Caco-2 (cell line): ENCODE data around the gene NSDHL. TPM values are rescaled to one million over a fixed set of nuclear protein-coding genes. Genes with fewer than 3 reads are reported as not detected.

ENCODE experiments used
- BruUV-seq: library from RNA; stranded (reverse); fragments of 400-500 nt; replicated peaks from 2 replicates; lab custom pipeline; 2021; lab: Mats Ljungman, UMichigan
- CTCF ChIA-PET: fragments of 300-600 bp; sonication (Branson Sonifier 250); formaldehyde crosslinking; loops from one replicate; lab custom pipeline; 2022; ENCODE audit warnings: antibody characterized with exemption; lab: Charles Lee
- POLR2A ChIA-PET: fragments of 300-600 bp; sonication (Branson Sonifier 250); formaldehyde crosslinking; loops from one replicate; lab custom pipeline; 2022; ENCODE audit warnings: antibody characterized with exemption; lab: Charles Lee
- DNase-seq, 2 experiments: peaks; one replicate each; pipeline versions ENCODE4 v3.0.0 to v3.0.0-alpha.2; 2020 to 2022
- H3K27me3 ChIP-seq: replicated peaks from 2 replicates; pipeline ENCODE4 v1.6.0; 2011; ENCODE audit warnings: low read length; ENCODE audit not compliant: control insufficient read depth, insufficient read depth
- H3K36me3 ChIP-seq: 2 replicates; pipeline ENCODE4 v1.5.1; 2011; ENCODE audit warnings: low read length; ENCODE audit not compliant: control insufficient read depth, insufficient read depth
- H3K4me1 ChIP-seq: fragments of 250-450 bp; sonication (Bioruptor Pico); 2 replicates; pipeline ENCODE4 v1.5.1; 2020; ENCODE audit warnings: mild to moderate bottlenecking
- H3K4me3 ChIP-seq: 2 replicates; pipeline ENCODE4 v1.5.1; 2011; ENCODE audit warnings: low read depth, mild to moderate bottlenecking, control low read depth, low read length
- H3K9me3 ChIP-seq: fragments of 250-450 bp; sonication (Bioruptor Pico); 2 replicates; pipeline ENCODE4 v1.5.1; 2020; ENCODE audit warnings: mild to moderate bottlenecking, moderate library complexity
- H3K27ac Mint-ChIP-seq: one replicate; pipeline ENCODE4 v1.8.0; 2022; ENCODE audit warnings: mixed read lengths; ENCODE audit not compliant: unreplicated experiment
- H3K27me3 Mint-ChIP-seq: one replicate; pipeline ENCODE4 v1.8.0; 2022; ENCODE audit warnings: mixed read lengths; ENCODE audit not compliant: insufficient read depth, unreplicated experiment
- H3K36me3 Mint-ChIP-seq: one replicate; pipeline ENCODE4 v1.8.0; 2022; ENCODE audit warnings: mild to moderate bottlenecking, mixed read lengths; ENCODE audit not compliant: insufficient read depth, unreplicated experiment
- H3K4me1 Mint-ChIP-seq: one replicate; pipeline ENCODE4 v1.8.0; 2022; ENCODE audit warnings: low read depth, mixed read lengths; ENCODE audit not compliant: unreplicated experiment
- H3K4me3 Mint-ChIP-seq: one replicate; pipeline ENCODE4 v1.8.0; 2022; ENCODE audit warnings: mild to moderate bottlenecking, moderate library complexity, mixed read lengths; ENCODE audit not compliant: unreplicated experiment
- H3K9me3 Mint-ChIP-seq: one replicate; pipeline ENCODE4 v1.8.0; 2022; ENCODE audit warnings: mixed read lengths; ENCODE audit not compliant: unreplicated experiment
- CTCF ChIP-seq, 2 experiments: fragments of 200-600 bp in 1 of 2; IDR thresholded peaks; 1 replicate in 1 of 2; 2 replicates in 1 of 2; pipeline versions ENCODE4 v1.5.1 to v1.8.0; 2011 to 2022; ENCODE audit warnings: antibody characterized with exemption in 1 of 2, control low read depth in 1 of 2, inconsistent platforms in 1 of 2, low read depth in 1 of 2, low read length in 1 of 2, mild to moderate bottlenecking in 1 of 2, moderate library complexity in 1 of 2; ENCODE audit not compliant: insufficient read depth in 1 of 2, severe bottlenecking in 1 of 2, unreplicated experiment in 1 of 2
- intact Hi-C: fragments of 100-400 bp; cut with micrococcal nuclease; formaldehyde crosslinking; loops from one replicate; pipeline ENCODE4 v1.10.0; 2022; ENCODE audit not compliant: unreplicated experiment
- total RNA-seq: library from RNA; stranded (reverse); gene quantifications from 2 replicates; pipeline ENCODE4 v1.2.3, GENCODE V29; 2022

Gene NSDHL
- total RNA-seq, 1 experiment from 2014 or later, result 34.9 TPM

- H3K4me1 ChIP-seq, result no peaks in the 10 kb centered on the region
- DNase-seq, result no peak
- Mint-ChIP-seq H3K27ac (no peak overlapping the region), H3K4me1 (no peaks in the 10 kb centered on the region), H3K36me3 (peaks cover 5% of the 10 kb centered on the region), H3K4me3 (no peak overlapping the region), H3K9me3 (no peaks in the 10 kb centered on the region), H3K27me3 (peaks cover 2% of the 10 kb centered on the region)
- H3K27me3 ChIP-seq, result no peaks in the 10 kb centered on the region
- no peak overlapping the region for H3K4me3 ChIP-seq
- ChIA-PET CTCF (interaction anchor here (0.5 to 1.2 kb wide), 2 partner anchors 172 to 173 kb away, joined by 3 read pairs; no protein-coding TSS in a partner anchor), POLR2A (no interaction called here)
- no peaks in the 10 kb centered on the region for H3K9me3 ChIP-seq
- no TSS peak for BruUV-seq
- H3K36me3 ChIP-seq, result no peaks in the 10 kb centered on the region
- no peak for TF ChIP-seq CTCF (IDR thresholded peaks at IDR 0.05; ENCODE audit: insufficient read depth in 1 of 2, low read depth in 1 of 2, low read length in 1 of 2, severe bottlenecking in 1 of 2, unreplicated experiment in 1 of 2)
- intact Hi-C loops, result no loop called here
Measured at GRCh38 chrX:152814048-152814447, 16.8 kb upstream of the NSDHL start.

- intact Hi-C loops, result loop anchor here (1.0 kb wide), 1 partner anchor 1064 kb away; no protein-coding TSS in a partner anchor
- no peaks in the 10 kb centered on the region for H3K9me3 Mint-ChIP-seq
- peak in 1 of 2 experiments; percentile 17 for DNase-seq
- ChIA-PET POLR2A (no interaction called here), CTCF (no interaction called here)
- no peaks in the 10 kb centered on the region for H3K4me1 Mint-ChIP-seq
- TF ChIP-seq CTCF (IDR thresholded peaks at IDR 0.05; ENCODE audit: insufficient read depth in 1 of 2, low read depth in 1 of 2, low read length in 1 of 2, severe bottlenecking in 1 of 2, unreplicated experiment in 1 of 2), result peak; percentile 32 to 51
- H3K27ac Mint-ChIP-seq, result no peak overlapping the region
- peak overlapping the region; percentile 22 for H3K4me3 Mint-ChIP-seq
- no TSS peak for BruUV-seq
- H3K27me3 Mint-ChIP-seq, result peaks cover 7% of the 10 kb centered on the region
- no peaks in the 10 kb centered on the region for H3K36me3 ChIP-seq
- H3K4me3 ChIP-seq, result no peak overlapping the region
- no peaks in the 10 kb centered on the region for H3K9me3 ChIP-seq
- 0 out of 2 replicates have a peak, but pooled peaks cover 1% of the 10 kb centered on the region for H3K27me3 ChIP-seq
- no peaks in the 10 kb centered on the region for H3K4me1 ChIP-seq
- H3K36me3 Mint-ChIP-seq, result peaks cover 5% of the 10 kb centered on the region
Measured at GRCh38 chrX:152817078-152817764, 13.6 kb upstream of the NSDHL start.

- Mint-ChIP-seq H3K27ac (no peak overlapping the region), H3K9me3 (no peaks in the 10 kb centered on the region), H3K4me1 (no peaks in the 10 kb centered on the region), H3K4me3 (no peak overlapping the region), H3K27me3 (peaks cover 7% of the 10 kb centered on the region), H3K36me3 (no peaks in the 10 kb centered on the region)
- no peak for DNase-seq
- CTCF ChIA-PET, result no interaction called here
- intact Hi-C loops, result no loop called here
- Histone ChIP-seq H3K27me3 (0 out of 2 replicates have a peak, but pooled peaks cover 1% of the 10 kb centered on the region), H3K4me1 (no peaks in the 10 kb centered on the region), H3K9me3 (no peaks in the 10 kb centered on the region), H3K4me3 (no peak overlapping the region), H3K36me3 (no peaks in the 10 kb centered on the region)
- POLR2A ChIA-PET, result no interaction called here
- no TSS peak for BruUV-seq
- TF ChIP-seq CTCF (IDR thresholded peaks at IDR 0.05; ENCODE audit: insufficient read depth in 1 of 2, low read depth in 1 of 2, low read length in 1 of 2, severe bottlenecking in 1 of 2, unreplicated experiment in 1 of 2), result no peak
Measured at GRCh38 chrX:152818356-152818755, 12.5 kb upstream of the NSDHL start.
